ENCODE data around the gene CIDEA.

DNA sequence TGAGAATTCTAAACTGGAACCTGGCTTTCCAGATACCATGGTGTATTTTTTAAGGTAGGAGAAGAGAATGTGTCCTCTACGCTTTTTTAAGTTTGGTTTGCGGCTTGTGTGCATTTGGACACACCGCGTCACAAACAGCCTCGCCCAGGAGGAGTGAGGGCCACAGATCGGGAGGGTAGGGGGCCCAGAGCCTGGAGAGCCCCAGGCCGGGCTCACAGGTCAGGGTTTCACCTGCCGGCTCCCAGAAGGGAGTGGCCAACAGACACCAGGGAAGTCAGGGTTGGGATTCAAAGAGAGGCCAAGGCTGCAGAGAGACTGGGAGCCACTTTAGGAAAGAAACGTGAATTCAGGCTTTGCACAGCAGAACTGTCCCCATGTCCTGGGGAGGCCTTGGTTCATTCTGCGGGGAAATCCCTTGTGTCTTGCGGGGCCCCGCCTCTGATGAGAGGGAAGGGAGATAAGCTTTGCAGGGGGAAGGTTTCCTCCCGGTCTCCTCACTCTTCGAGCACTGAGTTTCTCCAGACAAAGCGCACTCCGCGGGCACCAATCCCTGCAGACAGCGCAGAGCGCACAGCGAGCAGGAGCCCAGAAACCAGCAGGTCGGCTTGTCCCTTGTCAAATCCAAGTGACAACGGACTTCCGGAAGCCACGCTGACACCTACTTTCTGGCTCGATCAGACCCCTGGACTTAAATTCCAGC is 51.9 kb downstream of the CIDEA start:
- TF ChIP-seq, protein P1, sequence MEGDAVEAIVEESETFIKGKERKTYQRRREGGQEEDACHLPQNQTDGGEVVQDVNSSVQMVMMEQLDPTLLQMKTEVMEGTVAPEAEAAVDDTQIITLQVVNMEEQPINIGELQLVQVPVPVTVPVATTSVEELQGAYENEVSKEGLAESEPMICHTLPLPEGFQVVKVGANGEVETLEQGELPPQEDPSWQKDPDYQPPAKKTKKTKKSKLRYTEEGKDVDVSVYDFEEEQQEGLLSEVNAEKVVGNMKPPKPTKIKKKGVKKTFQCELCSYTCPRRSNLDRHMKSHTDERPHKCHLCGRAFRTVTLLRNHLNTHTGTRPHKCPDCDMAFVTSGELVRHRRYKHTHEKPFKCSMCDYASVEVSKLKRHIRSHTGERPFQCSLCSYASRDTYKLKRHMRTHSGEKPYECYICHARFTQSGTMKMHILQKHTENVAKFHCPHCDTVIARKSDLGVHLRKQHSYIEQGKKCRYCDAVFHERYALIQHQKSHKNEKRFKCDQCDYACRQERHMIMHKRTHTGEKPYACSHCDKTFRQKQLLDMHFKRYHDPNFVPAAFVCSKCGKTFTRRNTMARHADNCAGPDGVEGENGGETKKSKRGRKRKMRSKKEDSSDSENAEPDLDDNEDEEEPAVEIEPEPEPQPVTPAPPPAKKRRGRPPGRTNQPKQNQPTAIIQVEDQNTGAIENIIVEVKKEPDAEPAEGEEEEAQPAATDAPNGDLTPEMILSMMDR (IDR thresholded peaks at IDR 0.05; ENCODE audit: insufficient read depth, low read length, poor library complexity, severe bottlenecking): no peak
- TF ChIP-seq EZH2phosphoT487 (conservative IDR thresholded peaks at IDR 0.05; ENCODE audit: low read length): no peak

Data from SU-DHL-6 (cell line).